ENCODE measurements around the gene CERS1.

GRCh38 chr19:18901491-18901890, 5.5 kb upstream of the CERS1 start:
- TF ChIP-seq, protein P1, sequence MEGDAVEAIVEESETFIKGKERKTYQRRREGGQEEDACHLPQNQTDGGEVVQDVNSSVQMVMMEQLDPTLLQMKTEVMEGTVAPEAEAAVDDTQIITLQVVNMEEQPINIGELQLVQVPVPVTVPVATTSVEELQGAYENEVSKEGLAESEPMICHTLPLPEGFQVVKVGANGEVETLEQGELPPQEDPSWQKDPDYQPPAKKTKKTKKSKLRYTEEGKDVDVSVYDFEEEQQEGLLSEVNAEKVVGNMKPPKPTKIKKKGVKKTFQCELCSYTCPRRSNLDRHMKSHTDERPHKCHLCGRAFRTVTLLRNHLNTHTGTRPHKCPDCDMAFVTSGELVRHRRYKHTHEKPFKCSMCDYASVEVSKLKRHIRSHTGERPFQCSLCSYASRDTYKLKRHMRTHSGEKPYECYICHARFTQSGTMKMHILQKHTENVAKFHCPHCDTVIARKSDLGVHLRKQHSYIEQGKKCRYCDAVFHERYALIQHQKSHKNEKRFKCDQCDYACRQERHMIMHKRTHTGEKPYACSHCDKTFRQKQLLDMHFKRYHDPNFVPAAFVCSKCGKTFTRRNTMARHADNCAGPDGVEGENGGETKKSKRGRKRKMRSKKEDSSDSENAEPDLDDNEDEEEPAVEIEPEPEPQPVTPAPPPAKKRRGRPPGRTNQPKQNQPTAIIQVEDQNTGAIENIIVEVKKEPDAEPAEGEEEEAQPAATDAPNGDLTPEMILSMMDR (IDR thresholded peaks at IDR 0.05; ENCODE audit: low read depth, low read length), result no peak
- TF ChIP-seq EZH2phosphoT487 (IDR thresholded peaks at IDR 0.05; ENCODE audit: low read depth), result no peak
